ENCODE measurements around the gene GPR78.

GPR78 gene

GRCh38 chr4:8601086-8601485 lies 20.9 kb downstream of the GPR78 start:
- no peak for DNase-seq

DNA sequence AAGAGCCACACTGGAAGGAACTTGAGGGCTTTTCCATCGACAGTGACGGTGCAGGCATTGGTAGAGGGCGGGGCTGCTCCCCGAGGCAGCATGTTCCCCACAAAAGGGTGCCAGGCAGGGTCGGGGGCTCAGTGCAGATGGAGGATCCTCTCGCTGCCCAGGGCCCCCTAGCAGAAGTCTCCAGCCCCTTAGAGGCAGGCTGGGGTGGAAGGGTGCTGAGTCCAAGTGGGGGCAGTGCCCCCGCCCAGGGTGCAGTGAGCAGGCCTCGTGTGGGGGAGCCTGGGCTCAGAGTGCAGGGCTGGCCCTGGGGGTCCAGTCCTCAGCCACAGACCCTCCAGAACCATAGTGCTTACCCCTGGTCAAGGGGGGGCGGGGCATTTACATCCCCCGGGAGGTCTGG lies 21.4 kb downstream of the GPR78 start:
- no peak for DNase-seq

- DNase-seq: no peak
Observed at GRCh38 chr4:8602686-8603430, 22.7 kb downstream of the GPR78 start.

DNA sequence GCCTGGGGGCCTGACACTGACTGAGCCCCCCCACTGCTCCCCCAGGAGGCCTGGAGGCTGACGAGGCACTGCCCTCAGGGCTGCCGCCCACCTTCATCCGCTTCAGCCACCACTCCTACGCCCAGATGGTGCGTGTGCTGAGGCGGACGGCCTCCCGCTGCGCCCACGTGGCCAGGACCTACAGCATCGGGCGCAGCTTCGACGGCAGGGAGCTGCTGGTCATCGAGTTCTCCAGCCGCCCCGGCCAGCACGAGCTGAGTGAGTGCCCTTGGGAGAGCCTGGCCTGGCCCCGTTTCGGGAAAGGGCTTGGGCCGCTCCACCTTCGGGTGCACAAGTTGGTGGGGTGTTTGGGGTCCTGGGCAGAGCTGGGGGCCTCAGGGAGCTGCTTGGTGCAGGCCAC lies 23.7 kb downstream of the GPR78 start:
- no peak for DNase-seq

DNA sequence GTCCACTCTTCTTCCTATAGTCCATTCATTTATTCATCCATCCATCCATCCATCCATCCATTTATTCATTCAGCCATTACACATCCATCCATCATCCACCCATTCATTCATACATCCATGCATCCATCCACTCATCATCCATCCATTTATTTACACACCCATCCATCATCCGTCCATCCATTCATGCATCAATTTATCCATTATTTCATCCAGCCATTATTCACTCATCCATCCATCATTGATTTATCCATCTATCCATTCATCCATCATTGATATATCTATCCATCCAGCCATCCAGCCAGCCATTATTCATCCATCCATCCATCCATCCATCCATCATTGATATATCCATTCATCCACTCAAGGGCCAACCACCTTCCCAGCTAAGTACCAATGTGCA lies 25.1 kb downstream of the GPR78 start:
- DNase-seq: no peak

- DNase-seq: no peak
Observed at GRCh38 chr4:8606476-8606875, 26.3 kb downstream of the GPR78 start.

- no peak for DNase-seq
Observed at GRCh38 chr4:8606966-8607365, 26.8 kb downstream of the GPR78 start.

GRCh38 chr4:8607603-8608481 lies 27.6 kb downstream of the GPR78 start:
- DNase-seq: no peak

GRCh38 chr4:8608714-8609391 lies 28.7 kb downstream of the GPR78 start:
- no peak for DNase-seq

GRCh38 chr4:8609406-8609805 lies 29.2 kb downstream of the GPR78 start:
- no peak for DNase-seq

GRCh38 chr4:8609824-8610350 lies 29.7 kb downstream of the GPR78 start:
- no peak for DNase-seq

DNA sequence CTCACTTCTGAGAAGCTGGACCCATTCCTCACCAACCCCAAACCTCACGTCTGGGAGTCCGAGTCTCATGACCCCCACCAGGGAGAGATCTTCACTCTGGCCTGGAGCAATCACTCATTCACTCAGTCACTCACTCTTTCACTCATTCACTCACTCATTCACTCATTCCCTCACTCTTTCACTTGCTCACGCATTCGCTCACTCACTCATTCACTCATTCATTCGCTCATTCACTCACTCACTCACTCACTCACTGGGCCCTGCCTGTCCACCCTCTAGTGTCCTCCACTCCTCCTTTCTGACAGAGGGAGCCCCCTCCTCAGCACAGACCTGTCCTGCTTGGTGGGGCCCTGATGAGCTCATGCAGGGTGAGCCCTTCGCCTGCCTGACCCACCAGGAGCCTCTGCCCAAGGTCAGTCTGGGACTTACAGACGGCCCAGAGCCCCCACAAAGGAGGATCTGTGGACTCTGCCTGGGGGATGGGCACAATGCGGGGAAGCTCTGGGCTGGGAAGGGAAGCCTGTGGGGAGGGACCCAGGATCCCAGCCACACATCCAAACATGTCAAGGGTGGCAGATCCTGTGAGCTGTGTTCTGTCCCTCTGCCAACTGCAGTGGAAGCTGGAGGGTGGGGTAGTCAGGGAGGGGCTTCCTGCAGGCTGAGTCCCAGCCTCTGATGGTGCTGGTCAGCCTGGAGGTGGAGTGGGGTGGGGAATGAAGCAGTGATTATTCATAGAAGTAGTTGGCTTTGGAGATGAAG lies 30.8 kb downstream of the GPR78 start:
- DNase-seq: no peak

DNA sequence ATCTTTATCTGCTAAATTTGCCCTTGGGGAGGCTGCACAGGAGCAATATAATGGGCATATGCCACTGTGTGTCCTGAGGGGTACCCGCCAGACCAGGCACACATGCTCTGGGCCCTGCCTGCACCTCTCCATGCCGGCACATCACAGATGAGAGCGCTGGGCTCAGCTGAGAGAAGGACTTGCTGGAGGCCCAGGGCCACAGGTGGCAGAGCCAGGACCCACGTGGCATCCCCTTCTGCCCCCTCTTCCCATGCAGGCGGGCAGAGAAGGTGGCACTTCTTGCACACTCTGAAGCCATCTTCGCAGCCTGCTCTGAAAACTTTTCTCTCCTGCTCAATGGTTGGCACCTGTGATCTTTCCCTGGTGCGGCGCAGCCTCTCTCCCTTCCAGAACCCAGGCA lies 32.5 kb downstream of the GPR78 start:
- DNase-seq: no peak

- no peak for DNase-seq
Observed at GRCh38 chr4:8613421-8614364, 33.5 kb downstream of the GPR78 start.

GRCh38 chr4:8614365-8615193 lies 34.4 kb downstream of the GPR78 start:
- no peak for DNase-seq

- no peak for DNase-seq
Observed at GRCh38 chr4:8615366-8615765, 35.2 kb downstream of the GPR78 start.

DNA sequence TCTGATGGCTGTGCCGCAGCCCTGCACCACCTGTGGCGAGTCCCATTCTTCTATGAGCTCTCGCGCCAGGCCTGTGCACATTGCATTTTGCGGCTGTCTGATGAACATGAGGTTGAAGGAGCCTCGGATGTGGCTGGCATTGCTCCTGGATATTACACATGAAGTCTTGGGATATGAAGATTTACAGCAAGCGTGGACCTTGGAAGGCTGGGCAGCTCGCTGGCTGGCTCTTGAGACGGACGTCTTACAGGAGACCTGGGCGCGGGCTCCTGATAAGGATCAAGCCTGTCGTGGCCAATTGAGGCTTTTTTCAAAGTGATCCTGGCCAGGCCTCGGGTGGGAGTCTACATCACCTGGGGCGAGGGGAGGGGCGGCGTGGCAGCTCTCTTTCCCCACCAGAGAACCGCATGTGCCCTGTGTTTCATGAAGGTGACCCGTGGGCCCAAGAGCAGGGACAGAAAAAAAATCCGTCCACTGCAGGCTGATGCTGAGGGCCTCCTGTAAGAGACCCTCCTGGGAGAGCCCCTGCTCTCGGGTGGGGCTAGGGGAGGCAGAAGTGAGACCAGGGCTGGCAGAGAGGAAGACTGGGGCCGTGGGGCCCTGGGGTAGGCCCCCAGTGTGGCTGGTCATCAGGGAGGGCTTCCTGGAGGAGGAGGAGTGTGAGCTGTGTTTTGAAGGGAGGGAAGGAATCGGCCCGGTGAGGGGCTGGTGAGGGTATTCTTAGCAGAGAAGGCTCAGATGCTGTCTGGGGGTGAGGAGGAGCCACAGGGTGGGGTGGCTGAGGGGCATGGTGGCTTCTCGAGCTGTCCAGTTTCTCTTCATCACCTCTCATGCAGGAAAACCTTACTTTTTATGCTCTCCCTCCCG lies 36.0 kb downstream of the GPR78 start:
- DNase-seq: no peak

- DNase-seq: no peak
Observed at GRCh38 chr4:8616831-8617230, 36.6 kb downstream of the GPR78 start.

- DNase-seq: no peak
Observed at GRCh38 chr4:8617486-8618040, 37.4 kb downstream of the GPR78 start.

Measured in NCI-H510A (cell line).